H1 (cell line): ENCODE measurements around the gene RAB1A. TPM values are rescaled to one million over a fixed set of nuclear protein-coding genes. Genes with fewer than 3 reads are reported as not detected.

ENCODE experiments used
- CTCF ChIP-seq, 3 experiments: IDR thresholded peaks; 1 replicate in 2 of 3; 2 replicates in 1 of 3; pipeline versions ENCODE4 v1.5.1 to v1.6.1; 2011; ENCODE audit warnings: low read length in 3 of 3, mild to moderate bottlenecking in 3 of 3, inconsistent platforms in 2 of 3, low read depth in 1 of 3, moderate library complexity in 1 of 3; ENCODE audit not compliant: insufficient read depth in 1 of 3; ENCODE audit errors: control extremely low read depth in 1 of 3
- polyA plus RNA-seq, 7 experiments: library from polyadenylated mRNA; depleted of rRNA in 3 of 7; stranded (reverse) in 5 of 7; unstranded in 2 of 7; fragments of >200 nt in 5 of 7; fragments of 200-250 nt in 2 of 7; gene quantifications; 1 replicate in 5 of 7; 2 replicates in 1 of 7; 4 replicates in 1 of 7; pipeline versions ENCODE4 v1.2.1 to v1.2.3, GENCODE V29; 2011 to 2013; ENCODE audit warnings: missing spikeins in 2 of 7, mixed read lengths in 2 of 7
- total RNA-seq: library from RNA; stranded (reverse); fragmentation: NEBNext Ultra II Directional; extraction: Animal tissue kit (Norgen Biotek cat#: 25700); gene quantifications from 2 replicates; pipeline ENCODE4 v1.2.1, GENCODE V29; 2021

RAB1A gene
- total and polyA plus RNA-seq, 2 of the 8 experiments (the other 6 are each of a cell fraction or from before 2014, with no cell fraction given), result 77.9 to 120 TPM

- no peak for TF ChIP-seq CTCF (IDR thresholded peaks at IDR 0.05; ENCODE audit: control extremely low read depth in 1 of 3, insufficient read depth in 1 of 3, low read depth in 1 of 3, low read length in 3 of 3)
Observed at GRCh38 chr2:65165558-65165957, 35.7 kb upstream of the RAB1A start (continued).
